IMR-90 (cell line): ENCODE data around the gene RUNX1. TPM values are rescaled to one million over a fixed set of nuclear protein-coding genes. Genes with fewer than 3 reads are reported as not detected.

Source experiments
- ATAC-seq: fragments of 200-7000 bp; cut with Tn5 transposase; 2 replicates; pipeline ENCODE4 v1.9.1; 2020; ENCODE audit warnings: low read depth, mild to moderate bottlenecking, moderate library complexity
- BruUV-seq: library from RNA; stranded (reverse); fragments of 400-500 nt; replicated peaks from 2 replicates; lab custom pipeline; 2021; lab: Mats Ljungman, UMichigan
- CTCF ChIA-PET: fragments of 300-600 bp; formaldehyde crosslinking; extraction: SDS; loops from one replicate; lab custom pipeline; 2021; ENCODE audit warnings: antibody characterized with exemption; lab: Yijun Ruan, JAX
- POLR2A ChIA-PET: fragments of 300-600 bp; sonication (Branson Sonifier 250); formaldehyde crosslinking; loops from one replicate; lab custom pipeline; 2022; ENCODE audit warnings: antibody characterized with exemption; ENCODE audit not compliant: unreplicated experiment; lab: Charles Lee
- DNase-seq: peaks from one replicate; pipeline ENCODE4 v3.0.0; 2013
- H2AFZ ChIP-seq: replicated peaks from 2 replicates; pipeline ENCODE3; 2013; ENCODE audit warnings: low read length, mild to moderate bottlenecking; ENCODE audit not compliant: poor library complexity
- H2AK5ac ChIP-seq: 2 replicates; pipeline ENCODE4 v1.6.1; 2013; ENCODE audit warnings: low read depth, low read length, inconsistent platforms
- H2AK9ac ChIP-seq: replicated peaks from 2 replicates; pipeline ENCODE3; 2013; ENCODE audit warnings: mild to moderate bottlenecking, low read depth, low read length, moderate library complexity; ENCODE audit not compliant: poor library complexity
- H2BK120ac ChIP-seq: 2 replicates; pipeline ENCODE4 v1.6.1; 2013; ENCODE audit warnings: low read depth, low read length, inconsistent platforms
- H2BK15ac ChIP-seq: 3 replicates; pipeline ENCODE4 v1.6.1; 2013; ENCODE audit warnings: low read depth, low read length, inconsistent platforms
- H2BK20ac ChIP-seq: 2 replicates; pipeline ENCODE4 v1.6.1; 2013; ENCODE audit warnings: low read depth, mild to moderate bottlenecking, inconsistent platforms, low read length, moderate library complexity
- H2BK5ac ChIP-seq: 2 replicates; pipeline ENCODE4 v1.6.1; 2013; ENCODE audit warnings: mild to moderate bottlenecking, low read depth, low read length, inconsistent platforms; ENCODE audit not compliant: poor library complexity, severe bottlenecking
- H3K14ac ChIP-seq: replicated peaks from 2 replicates; pipeline ENCODE4 v1.6.1; 2013; ENCODE audit warnings: low read depth, low read length, inconsistent platforms
- H3K18ac ChIP-seq: 2 replicates; pipeline ENCODE4 v1.6.1; 2013; ENCODE audit warnings: low read depth, low read length, control low read depth
- H3K23ac ChIP-seq: 2 replicates; pipeline ENCODE4 v1.6.1; 2013; ENCODE audit warnings: low read depth, low read length, inconsistent platforms
- H3K27ac ChIP-seq: 2 replicates; pipeline ENCODE4 v1.5.1; 2013; ENCODE audit warnings: mild to moderate bottlenecking, control low read depth, low read length; ENCODE audit not compliant: insufficient read depth
- H3K27me3 ChIP-seq: 2 replicates; pipeline ENCODE4 v1.6.1; 2013; ENCODE audit warnings: low read length; ENCODE audit not compliant: control insufficient read depth, insufficient read depth
- H3K36me3 ChIP-seq: 2 replicates; pipeline ENCODE4 v1.6.1; 2013; ENCODE audit warnings: low read length, mixed read lengths; ENCODE audit not compliant: control insufficient read depth, insufficient read depth
- H3K4ac ChIP-seq: 2 replicates; pipeline ENCODE4 v1.6.1; 2013; ENCODE audit warnings: low read depth, low read length, inconsistent platforms
- H3K4me1 ChIP-seq: 2 replicates; pipeline ENCODE4 v1.6.1; 2013; ENCODE audit warnings: low read length, mixed read lengths; ENCODE audit not compliant: control insufficient read depth, insufficient read depth
- H3K4me2 ChIP-seq: 2 replicates; pipeline ENCODE4 v1.6.1; 2013; ENCODE audit warnings: low read depth, mild to moderate bottlenecking, control low read depth, low read length, moderate library complexity
- H3K4me3 ChIP-seq: 2 replicates; pipeline ENCODE4 v1.5.1; 2013; ENCODE audit warnings: low read depth, mild to moderate bottlenecking, control low read depth, low read length, moderate library complexity; ENCODE audit not compliant: insufficient read depth
- H3K56ac ChIP-seq: 2 replicates; pipeline ENCODE4 v1.6.1; 2013; ENCODE audit warnings: low read length, inconsistent platforms; ENCODE audit not compliant: insufficient read depth; ENCODE audit errors: extremely low read depth
- H3K79me1 ChIP-seq, 2 experiments: 2 replicates each; pipeline ENCODE4 v1.6.1; 2013; ENCODE audit warnings: low read length in 2 of 2, inconsistent platforms in 1 of 2, low read depth in 1 of 2
- H3K9ac ChIP-seq: 2 replicates; pipeline ENCODE4 v1.6.1; 2013; ENCODE audit warnings: low read depth, low read length, control low read depth
- H3K9me1 ChIP-seq: 2 replicates; pipeline ENCODE4 v1.6.1; 2013; ENCODE audit warnings: low read length, inconsistent platforms; ENCODE audit not compliant: insufficient read depth
- H3K9me3 ChIP-seq: 2 replicates; pipeline ENCODE4 v1.6.1; 2013; ENCODE audit warnings: low read length; ENCODE audit not compliant: control insufficient read depth, insufficient read depth
- H4K20me1 ChIP-seq: 2 replicates; pipeline ENCODE4 v1.6.1; 2013; ENCODE audit warnings: low read length, inconsistent platforms; ENCODE audit not compliant: insufficient read depth
- H4K5ac ChIP-seq: 2 replicates; pipeline ENCODE4 v1.6.1; 2013; ENCODE audit warnings: mild to moderate bottlenecking, low read depth, low read length, control low read depth
- H4K8ac ChIP-seq, 2 experiments: 2 replicates each; pipeline ENCODE4 v1.6.1; 2013; ENCODE audit warnings: low read depth in 2 of 2, low read length in 2 of 2, control low read depth in 1 of 2, inconsistent platforms in 1 of 2
- H4K91ac ChIP-seq: 2 replicates; pipeline ENCODE4 v1.6.1; 2013; ENCODE audit warnings: low read depth, low read length, inconsistent platforms; ENCODE audit not compliant: insufficient read depth
- CEBPB ChIP-seq: IDR thresholded peaks from 2 replicates; pipeline ENCODE4 v1.6.1; 2012; ENCODE audit warnings: low read depth, low read length, improper control_type of control experiment
- ELK1 ChIP-seq: fragments of 150-350 bp; IDR thresholded peaks from 2 replicates; pipeline ENCODE4 v1.6.1; 2016; ENCODE audit warnings: low read depth, mild to moderate bottlenecking, low read length, moderate library complexity, borderline replicate concordance
- MAZ ChIP-seq: IDR thresholded peaks from 2 replicates; pipeline ENCODE4 v1.6.1; 2012; ENCODE audit warnings: low read depth, mild to moderate bottlenecking, low read length, improper control_type of control experiment, moderate library complexity, borderline replicate concordance
- MXI1 ChIP-seq: IDR thresholded peaks from 2 replicates; pipeline ENCODE4 v1.6.1; 2012; ENCODE audit warnings: low read depth, mild to moderate bottlenecking, low read length, moderate library complexity, borderline replicate concordance
- NFE2L2 ChIP-seq: fragments of 150-350 bp; IDR thresholded peaks from 2 replicates; pipeline ENCODE4 v1.6.1; 2016; ENCODE audit warnings: low read depth, mild to moderate bottlenecking, low read length
- POLR2A ChIP-seq: IDR thresholded peaks from 2 replicates; pipeline ENCODE4 v1.6.1; 2012; ENCODE audit warnings: mild to moderate bottlenecking, low read depth, low read length
- RAD21 ChIP-seq: IDR thresholded peaks from 2 replicates; pipeline ENCODE4 v1.6.1; 2012; ENCODE audit warnings: low read length, improper control_type of control experiment
- RCOR1 ChIP-seq: IDR thresholded peaks from 2 replicates; pipeline ENCODE4 v1.6.1; 2012; ENCODE audit warnings: mild to moderate bottlenecking, low read length, improper control_type of control experiment; ENCODE audit not compliant: insufficient replicate concordance
- SMC3 ChIP-seq: fragments of 150-350 bp; IDR thresholded peaks from 2 replicates; pipeline ENCODE4 v1.6.1; 2016; ENCODE audit warnings: low read depth, mild to moderate bottlenecking, antibody characterized with exemption, low read length, moderate library complexity
- WGBS, 2 experiments: methylation state at CpG; one replicate each; pipeline versions ENCODE4 v1.1.5 to v1.1.7; 2013; ENCODE audit warnings: missing lambda C conversion rate in 2 of 2; ENCODE audit not compliant: insufficient read length in 1 of 2; ENCODE audit errors: extremely low coverage in 2 of 2; 5-methylcytosine and 5-hydroxymethylcytosine counted together
- dilution Hi-C: fragments of 300-500 bp; cut with HindIII; formaldehyde crosslinking; loops from one replicate; pipeline ENCODE4 v1.14.3; 2018; ENCODE audit warnings: low sequenced_read_pairs; ENCODE audit not compliant: unreplicated experiment
- in situ Hi-C: fragments of 300-500 bp; cut with MboI; formaldehyde crosslinking; loops from 3 replicates; pipeline ENCODE4 v1.14.3; 2019; ENCODE audit warnings: low sequenced_read_pairs, inconsistent platforms, mixed read lengths
- intact Hi-C: fragments of 100-400 bp; cut with micrococcal nuclease; formaldehyde crosslinking; loops from 2 replicates; pipeline ENCODE4 v1.10.0; 2022
- polyA plus RNA-seq, 3 experiments: library from polyadenylated mRNA; depleted of rRNA; stranded (reverse); fragments of >200 nt; gene quantifications; 2 replicates each; pipeline ENCODE4 v1.2.3, GENCODE V29; 2012; ENCODE audit warnings: low replicate concordance in 1 of 3
- total RNA-seq: library from RNA; depleted of rRNA; stranded (reverse); fragments of >200 nt; gene quantifications from 2 replicates; pipeline ENCODE4 v1.2.3, GENCODE V29; 2012

The RUNX1 gene
- total and polyA plus RNA-seq, 2 of the 4 experiments (the other 2 are of a cell fraction): 34.5 to 56.5 TPM

GRCh38 chr21:34912022-34912945, 136.8 kb downstream of the RUNX1 start:
- Histone ChIP-seq H4K8ac (no peak overlapping the region), H3K4me2 (no peak overlapping the region), H3K27ac (no peak overlapping the region), H3K9me3 (no peaks in the 10 kb centered on the region), H3K4me3 (no peak overlapping the region), H2BK5ac (no peak overlapping the region), H3K18ac (no peak overlapping the region), H2AK9ac (no peak overlapping the region), H2BK15ac (peak overlapping the region; percentile 22; the same call in 1 of the 3 replicates), H4K20me1 (no peaks in the 10 kb centered on the region), H4K91ac (peak overlapping the region; percentile 3; the same call in 1 of the 2 replicates), H3K14ac (peak overlapping the region; percentile 55; the same call in 1 of the 2 replicates), H3K27me3 (no peaks in the 10 kb centered on the region), H2BK20ac (peak overlapping the region; percentile 57), H4K5ac (no peak overlapping the region), H3K79me1 (peaks cover 0 to 16% of the 10 kb centered on the region in 2 experiments; a peak in 2 of 4 replicates), H2AK5ac (peak overlapping the region; percentile 65; the same call in 1 of the 2 replicates), H3K4me1 (peaks cover 25% of the 10 kb centered on the region), H2AFZ (no peak overlapping the region), H3K23ac (no peak overlapping the region), H3K4ac (peak overlapping the region; percentile 16), H3K9me1 (peaks cover 26% of the 10 kb centered on the region), H3K56ac (no peak overlapping the region), H3K36me3 (no peaks in the 10 kb centered on the region), H2BK120ac (peak overlapping the region; percentile 42; the same call in 1 of the 2 replicates), H3K9ac (no peak overlapping the region)
- in situ Hi-C loops: loop anchor here (10.0 kb wide), 1 partner anchor 133 kb away; the partner anchor contains the start of gene RUNX1
- BruUV-seq: no TSS peak
- TF ChIP-seq ELK1 (no peak), RCOR1 (no peak), POLR2A (no peak), CEBPB (no peak), SMC3 (no peak), NFE2L2 (no peak), RAD21 (no peak), MAZ (no peak), MXI1 (no peak)
- CTCF ChIA-PET: no interaction called here
- intact Hi-C loops: no loop called here
- dilution Hi-C loops: no loop called here
- no peak for DNase-seq
- POLR2A ChIA-PET: no interaction called here
- no peak for ATAC-seq
- WGBS, 2 experiments: 95% methylated on average over 4 of the region's 11 CpGs; no CpG with 5 or more reads in 1 of the 2 experiments
